SU-DHL-6 (cell line): Measurements from ENCODE around the gene RSPO1.
"Not testable (repeated sequence)": the region's sequence is repeated elsewhere in the genome, so short reads cannot be mapped to it uniquely, and the experiment has no call there.

Source experiments
- H2AFZ ChIP-seq: fragments of 200-600 bp; sonication (generic); 2 replicates; pipeline ENCODE4 v1.6.1; 2014; ENCODE audit warnings: low read depth, mild to moderate bottlenecking, moderate library complexity, mixed read lengths, antibody characterized with exemption, low read length; ENCODE audit not compliant: severe bottlenecking
- H3F3A ChIP-seq: fragments of 200-600 bp; shearing (Covaris generic); 2 replicates; pipeline ENCODE4 v1.6.0; 2016; ENCODE audit warnings: antibody characterized with exemption, mild to moderate bottlenecking; ENCODE audit not compliant: insufficient read depth
- H3K27ac ChIP-seq: fragments of 200-600 bp; sonication (generic); 2 replicates; pipeline ENCODE4 v1.5.1; 2016; ENCODE audit warnings: low read depth, mild to moderate bottlenecking, low read length, moderate library complexity, mixed read lengths
- H3K27me3 ChIP-seq: fragments of 200-600 bp; sonication (generic), shearing (Covaris generic); 2 replicates; pipeline ENCODE4 v1.6.0; 2014; ENCODE audit warnings: mild to moderate bottlenecking, low read length
- H3K36me3 ChIP-seq: fragments of 200-600 bp; sonication (generic); 2 replicates; pipeline ENCODE4 v1.6.1; 2014; ENCODE audit warnings: mild to moderate bottlenecking, low read length, mixed read lengths
- H3K4me2 ChIP-seq: fragments of 300-600, 200-600 bp; shearing (Covaris generic), sonication (generic); 2 replicates; pipeline ENCODE4 v1.6.0; 2014; ENCODE audit warnings: low read length, low read depth, mild to moderate bottlenecking; ENCODE audit not compliant: poor library complexity, severe bottlenecking
- H3K4me3 ChIP-seq: fragments of 200-600 bp; sonication (generic); 2 replicates; pipeline ENCODE4 v1.5.1; 2014; ENCODE audit warnings: antibody characterized with exemption, low read length, mild to moderate bottlenecking, mixed read lengths; ENCODE audit not compliant: insufficient read depth, poor library complexity, severe bottlenecking
- H3K79me2 ChIP-seq: fragments of 200-600 bp; sonication (generic); 2 replicates; pipeline ENCODE4 v1.6.1; 2014; ENCODE audit warnings: mild to moderate bottlenecking, low read length, moderate library complexity; ENCODE audit not compliant: insufficient read depth
- H3K9ac ChIP-seq: fragments of 200-600 bp; sonication (generic); 2 replicates; pipeline ENCODE4 v1.7.0; 2014; ENCODE audit warnings: mild to moderate bottlenecking, low read length
- H3K9me2 ChIP-seq: fragments of 200-600 bp; sonication (generic); replicated peaks from 2 replicates; pipeline ENCODE4 v1.6.1; 2014; ENCODE audit warnings: low read length; ENCODE audit not compliant: insufficient read depth
- H3K9me3 ChIP-seq: fragments of 200-600 bp; sonication (generic); 2 replicates; pipeline ENCODE4 v1.6.1; 2014; ENCODE audit warnings: low read length, mixed read lengths; ENCODE audit not compliant: insufficient read depth
- H4K20me1 ChIP-seq: fragments of 200-600 bp; sonication (generic); 2 replicates; pipeline ENCODE4 v1.6.1; 2014; ENCODE audit warnings: low read depth, mild to moderate bottlenecking, antibody characterized with exemption, low read length, moderate library complexity, mixed read lengths
- EZH2phosphoT487 ChIP-seq: fragments of 200-600 bp; sonication (generic), shearing (Covaris generic); conservative IDR thresholded peaks from 2 replicates; pipeline ENCODE4 v1.6.1; 2018; ENCODE audit warnings: mild to moderate bottlenecking, antibody characterized with exemption, low read length, moderate library complexity, mixed read lengths
- TF ChIP-seq, protein P1 (sequence below): fragments of 200-600 bp; sonication (generic); IDR thresholded peaks from one replicate; pipeline ENCODE4 v1.5.1; 2017; ENCODE audit warnings: antibody characterized with exemption, mild to moderate bottlenecking, low read length, moderate library complexity; ENCODE audit not compliant: insufficient read depth, poor library complexity, severe bottlenecking

RSPO1 gene, protein sequence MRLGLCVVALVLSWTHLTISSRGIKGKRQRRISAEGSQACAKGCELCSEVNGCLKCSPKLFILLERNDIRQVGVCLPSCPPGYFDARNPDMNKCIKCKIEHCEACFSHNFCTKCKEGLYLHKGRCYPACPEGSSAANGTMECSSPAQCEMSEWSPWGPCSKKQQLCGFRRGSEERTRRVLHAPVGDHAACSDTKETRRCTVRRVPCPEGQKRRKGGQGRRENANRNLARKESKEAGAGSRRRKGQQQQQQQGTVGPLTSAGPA

DNA sequence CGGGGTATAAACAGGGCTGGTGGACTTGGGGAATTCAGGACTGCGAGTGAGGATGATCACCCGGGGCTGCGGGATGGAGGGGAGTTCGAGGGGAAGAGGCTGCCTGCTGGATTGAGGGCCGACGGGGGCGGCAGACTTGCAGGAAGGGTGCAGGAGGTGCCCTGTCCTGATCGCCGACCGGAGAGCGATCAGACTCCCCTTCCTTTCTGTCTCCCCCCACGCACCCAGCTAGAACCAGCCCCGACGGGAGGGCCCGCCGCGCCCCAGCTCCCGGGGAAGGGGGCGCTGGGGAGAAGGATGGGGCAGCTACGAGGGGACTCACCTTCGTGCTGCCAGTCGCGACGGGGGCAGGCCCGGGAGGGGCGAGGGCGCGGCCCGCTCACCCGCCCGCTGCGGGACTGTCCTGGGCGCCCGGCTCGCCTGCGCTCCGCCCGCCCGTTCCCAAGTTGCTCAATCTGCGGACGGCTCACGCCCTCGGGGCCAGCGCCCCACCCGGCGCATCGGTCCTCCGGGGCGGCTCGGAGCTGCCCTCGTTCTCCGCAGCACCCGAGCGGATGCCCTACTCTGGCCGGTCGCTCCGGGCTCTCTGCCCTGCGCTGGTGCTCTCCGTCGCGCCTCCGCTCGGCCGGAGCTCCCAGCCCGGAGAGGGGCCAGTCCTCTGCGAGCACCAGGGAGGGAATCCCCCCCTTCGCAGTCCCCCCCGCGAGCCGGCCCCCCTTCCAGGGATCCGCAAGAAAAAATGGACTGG is at the start of gene RSPO1:
RSPO1 (minus strand) TSS at position 649 of the 748 bp plus-strand sequence. CDS start 5,231 bp downstream, outside the sequence.
- no peaks in the 10 kb centered on the region for H4K20me1 ChIP-seq
- H3K79me2 ChIP-seq: no peaks in the 10 kb centered on the region
- TF ChIP-seq EZH2phosphoT487: no peak
- TF ChIP-seq, protein P1, sequence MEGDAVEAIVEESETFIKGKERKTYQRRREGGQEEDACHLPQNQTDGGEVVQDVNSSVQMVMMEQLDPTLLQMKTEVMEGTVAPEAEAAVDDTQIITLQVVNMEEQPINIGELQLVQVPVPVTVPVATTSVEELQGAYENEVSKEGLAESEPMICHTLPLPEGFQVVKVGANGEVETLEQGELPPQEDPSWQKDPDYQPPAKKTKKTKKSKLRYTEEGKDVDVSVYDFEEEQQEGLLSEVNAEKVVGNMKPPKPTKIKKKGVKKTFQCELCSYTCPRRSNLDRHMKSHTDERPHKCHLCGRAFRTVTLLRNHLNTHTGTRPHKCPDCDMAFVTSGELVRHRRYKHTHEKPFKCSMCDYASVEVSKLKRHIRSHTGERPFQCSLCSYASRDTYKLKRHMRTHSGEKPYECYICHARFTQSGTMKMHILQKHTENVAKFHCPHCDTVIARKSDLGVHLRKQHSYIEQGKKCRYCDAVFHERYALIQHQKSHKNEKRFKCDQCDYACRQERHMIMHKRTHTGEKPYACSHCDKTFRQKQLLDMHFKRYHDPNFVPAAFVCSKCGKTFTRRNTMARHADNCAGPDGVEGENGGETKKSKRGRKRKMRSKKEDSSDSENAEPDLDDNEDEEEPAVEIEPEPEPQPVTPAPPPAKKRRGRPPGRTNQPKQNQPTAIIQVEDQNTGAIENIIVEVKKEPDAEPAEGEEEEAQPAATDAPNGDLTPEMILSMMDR: no peak
- H3K9me2 ChIP-seq: no peaks in the 10 kb centered on the region
- H3K4me2 ChIP-seq: no peak within 1 kb of the TSS
- no peak within 1 kb of the TSS for H2AFZ ChIP-seq
- H3K27me3 ChIP-seq: no peaks in the 10 kb centered on the region
- H3K27ac ChIP-seq: no peak within 1 kb of the TSS
- no peaks in the 10 kb centered on the region for H3K36me3 ChIP-seq
- H3K4me3 ChIP-seq: no peak within 1 kb of the TSS
- H3K9me3 ChIP-seq: no peaks in the 10 kb centered on the region
- no peaks in the 10 kb centered on the region for H3F3A ChIP-seq
- H3K9ac ChIP-seq: no peak within 1 kb of the TSS

DNA sequence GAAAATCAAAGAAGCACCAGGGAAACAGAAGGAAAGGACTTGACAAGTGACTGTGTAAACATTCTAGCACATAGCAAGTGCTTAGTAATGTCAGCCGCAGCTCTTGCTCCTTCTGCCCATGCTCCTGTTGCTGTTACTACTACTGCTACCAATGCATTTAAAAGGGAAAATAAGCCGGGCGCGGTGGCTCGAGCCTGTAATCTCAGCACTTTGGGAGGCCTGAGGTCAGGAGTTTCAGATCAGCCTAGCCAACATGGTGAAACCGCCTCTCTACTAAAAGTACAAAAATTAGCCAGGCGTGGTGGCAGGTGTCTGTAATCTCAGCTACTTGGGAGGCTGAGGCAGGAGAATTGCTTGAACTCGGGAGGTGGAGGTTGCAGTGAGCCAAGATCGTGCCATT is 49.5 kb upstream of the RSPO1 start:
- not testable (repeated sequence) for H3K4me3 ChIP-seq, H3K4me2 ChIP-seq, H4K20me1 ChIP-seq, H3K9me3 ChIP-seq, H3K9me2 ChIP-seq, H3K27me3 ChIP-seq, H2AFZ ChIP-seq, H3K27ac ChIP-seq, H3K9ac ChIP-seq
- Histone ChIP-seq H3K36me3 (peaks cover 13% of the 10 kb centered on the region; the same call in 1 of the 2 replicates), H3K79me2 (peaks cover 14% of the 10 kb centered on the region), H3F3A (peaks cover 24% of the 10 kb centered on the region)

DNA sequence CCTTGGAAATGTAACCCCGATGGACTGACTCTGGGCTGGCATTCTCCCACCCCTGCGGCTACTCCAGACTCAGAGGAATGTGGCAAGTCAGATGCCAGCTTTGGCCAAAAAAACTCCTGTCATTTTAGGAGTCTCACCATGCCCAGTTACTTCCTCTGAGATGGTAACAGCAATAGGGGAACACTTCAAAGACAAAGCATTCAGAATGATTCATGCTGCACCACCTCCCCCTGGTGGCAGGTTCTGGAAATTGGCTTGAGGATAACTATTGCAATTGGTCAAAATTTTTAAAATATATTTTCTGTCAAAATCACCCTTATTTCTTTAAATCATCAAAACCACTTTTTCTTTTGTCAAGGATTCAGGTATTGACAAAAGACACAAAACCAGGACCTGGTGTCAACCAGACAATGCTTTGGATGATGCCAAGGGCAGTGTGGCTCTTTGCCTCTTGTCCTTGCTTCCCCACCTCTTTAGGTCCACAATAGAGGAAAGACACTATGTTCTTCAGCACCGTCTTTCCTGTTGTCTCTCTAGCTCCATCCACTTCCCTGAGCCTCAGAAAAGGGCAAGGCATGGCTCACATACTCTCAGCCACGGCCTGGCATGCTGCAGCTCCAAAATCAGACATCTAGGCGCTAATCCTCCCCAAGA is 47.8 kb upstream of the RSPO1 start:
- Histone ChIP-seq H3K36me3 (peaks cover 13% of the 10 kb centered on the region; the same call in 1 of the 2 replicates), H3K9me2 (no peaks in the 10 kb centered on the region), H2AFZ (no peak overlapping the region), H3K9ac (no peak overlapping the region), H3K4me3 (no peak overlapping the region), H3K79me2 (no peaks in the 10 kb centered on the region), H4K20me1 (no peaks in the 10 kb centered on the region), H3K27me3 (no peaks in the 10 kb centered on the region), H3F3A (peaks cover 24% of the 10 kb centered on the region), H3K27ac (no peak overlapping the region), H3K4me2 (no peak overlapping the region), H3K9me3 (no peaks in the 10 kb centered on the region)
- TF ChIP-seq, protein P1: peak; percentile 86
- no peak for TF ChIP-seq EZH2phosphoT487
